Calu3 (cell line): ENCODE measurements around the gene AMOT. TPM values are rescaled to one million over a fixed set of nuclear protein-coding genes. Genes with fewer than 3 reads are reported as not detected.

Experiments used
- BruUV-seq: library from RNA; stranded (reverse); fragments of 400-500 nt; replicated peaks from 2 replicates; lab custom pipeline; 2021; lab: Mats Ljungman, UMichigan
- CTCF ChIA-PET: fragments of 300-600 bp; sonication (Branson Sonifier 250); formaldehyde crosslinking; loops from one replicate; lab custom pipeline; 2022; ENCODE audit warnings: antibody characterized with exemption; lab: Charles Lee
- DNase-seq: peaks from one replicate; pipeline ENCODE4 v3.0.0; 2022
- H3K27ac Mint-ChIP-seq: one replicate; pipeline ENCODE4 v1.8.0; 2022; ENCODE audit warnings: mixed read lengths; ENCODE audit not compliant: unreplicated experiment
- H3K27me3 Mint-ChIP-seq: one replicate; pipeline ENCODE4 v1.8.0; 2022; ENCODE audit warnings: mixed read lengths; ENCODE audit not compliant: unreplicated experiment
- H3K36me3 Mint-ChIP-seq: one replicate; pipeline ENCODE4 v1.8.0; 2022; ENCODE audit warnings: mild to moderate bottlenecking, moderate library complexity, mixed read lengths; ENCODE audit not compliant: insufficient read depth, unreplicated experiment
- H3K4me1 Mint-ChIP-seq: one replicate; pipeline ENCODE4 v1.8.0; 2022; ENCODE audit warnings: mild to moderate bottlenecking, low read depth, mixed read lengths; ENCODE audit not compliant: unreplicated experiment
- H3K4me3 Mint-ChIP-seq: one replicate; pipeline ENCODE4 v1.8.0; 2022; ENCODE audit warnings: mild to moderate bottlenecking, low read depth, moderate library complexity, mixed read lengths; ENCODE audit not compliant: unreplicated experiment
- H3K9me3 Mint-ChIP-seq: one replicate; pipeline ENCODE4 v1.8.0; 2022; ENCODE audit warnings: low read depth, mixed read lengths; ENCODE audit not compliant: unreplicated experiment
- intact Hi-C: fragments of 100-400 bp; cut with micrococcal nuclease; formaldehyde crosslinking; loops from one replicate; pipeline ENCODE4 v1.10.0; 2022; ENCODE audit not compliant: unreplicated experiment
- total RNA-seq: library from RNA; stranded (reverse); gene quantifications from 2 replicates; pipeline ENCODE4 v1.2.3, GENCODE V29; 2022
- TF ChIP-seq, protein P1 (sequence below): fragments of 200-600 bp; IDR thresholded peaks from one replicate; pipeline ENCODE4 v1.8.0; 2022; ENCODE audit warnings: antibody characterized with exemption; ENCODE audit not compliant: unreplicated experiment

AMOT gene
- total RNA-seq, 1 experiment from 2014 or later, result 16.2 TPM

DNA sequence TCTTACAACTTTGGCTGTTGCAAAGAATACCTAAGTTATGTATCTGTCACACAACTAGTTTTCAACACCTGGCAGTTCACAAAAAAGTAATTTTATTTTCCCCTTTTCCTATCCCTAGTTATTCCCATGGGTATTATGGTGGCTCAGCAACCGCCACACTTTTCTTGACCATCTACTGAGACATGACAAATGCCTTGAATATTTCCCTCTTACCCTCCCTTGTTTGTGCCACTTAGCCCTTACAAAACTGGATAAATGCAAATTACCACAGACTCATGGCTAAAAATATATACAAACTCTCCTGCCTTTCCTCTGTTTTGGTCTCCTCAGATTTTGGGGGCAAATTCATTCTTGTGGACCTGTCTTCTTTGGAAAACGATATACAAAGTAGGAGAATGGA is 72.1 kb downstream of the AMOT start:
- no TSS peak for BruUV-seq
- TF ChIP-seq, protein P1, sequence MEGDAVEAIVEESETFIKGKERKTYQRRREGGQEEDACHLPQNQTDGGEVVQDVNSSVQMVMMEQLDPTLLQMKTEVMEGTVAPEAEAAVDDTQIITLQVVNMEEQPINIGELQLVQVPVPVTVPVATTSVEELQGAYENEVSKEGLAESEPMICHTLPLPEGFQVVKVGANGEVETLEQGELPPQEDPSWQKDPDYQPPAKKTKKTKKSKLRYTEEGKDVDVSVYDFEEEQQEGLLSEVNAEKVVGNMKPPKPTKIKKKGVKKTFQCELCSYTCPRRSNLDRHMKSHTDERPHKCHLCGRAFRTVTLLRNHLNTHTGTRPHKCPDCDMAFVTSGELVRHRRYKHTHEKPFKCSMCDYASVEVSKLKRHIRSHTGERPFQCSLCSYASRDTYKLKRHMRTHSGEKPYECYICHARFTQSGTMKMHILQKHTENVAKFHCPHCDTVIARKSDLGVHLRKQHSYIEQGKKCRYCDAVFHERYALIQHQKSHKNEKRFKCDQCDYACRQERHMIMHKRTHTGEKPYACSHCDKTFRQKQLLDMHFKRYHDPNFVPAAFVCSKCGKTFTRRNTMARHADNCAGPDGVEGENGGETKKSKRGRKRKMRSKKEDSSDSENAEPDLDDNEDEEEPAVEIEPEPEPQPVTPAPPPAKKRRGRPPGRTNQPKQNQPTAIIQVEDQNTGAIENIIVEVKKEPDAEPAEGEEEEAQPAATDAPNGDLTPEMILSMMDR, result no peak
- intact Hi-C loops, result no loop called here
- Mint-ChIP-seq H3K36me3 (no peaks in the 10 kb centered on the region), H3K4me1 (no peaks in the 10 kb centered on the region), H3K9me3 (no peaks in the 10 kb centered on the region), H3K27me3 (no peaks in the 10 kb centered on the region), H3K27ac (no peak overlapping the region), H3K4me3 (no peak overlapping the region)
- DNase-seq, result no peak
- CTCF ChIA-PET, result no interaction called here

DNA sequence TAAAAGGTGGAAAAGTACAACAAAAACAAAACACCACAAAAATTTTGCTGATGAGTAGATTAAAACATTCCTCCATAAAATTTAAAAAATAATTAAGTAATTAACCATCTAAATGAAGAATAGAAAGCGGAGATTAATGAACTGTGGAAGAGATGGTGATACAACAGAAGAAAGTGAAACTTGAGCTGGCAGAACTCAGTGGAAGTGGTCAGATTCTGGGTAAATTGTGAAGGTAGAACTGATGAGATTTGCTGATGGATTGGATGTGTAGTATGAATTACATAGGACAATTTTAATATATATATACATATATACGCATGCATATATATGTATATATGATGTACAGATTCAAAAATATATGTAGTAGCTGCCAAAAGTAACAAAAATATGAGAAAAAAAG is 73.9 kb downstream of the AMOT start:
- no TSS peak for BruUV-seq
- no peaks in the 10 kb centered on the region for H3K9me3 Mint-ChIP-seq
- intact Hi-C loops, result no loop called here
- H3K27me3 Mint-ChIP-seq, result no peaks in the 10 kb centered on the region
- H3K36me3 Mint-ChIP-seq, result no peaks in the 10 kb centered on the region
- TF ChIP-seq, protein P1, result no peak
- CTCF ChIA-PET, result no interaction called here
- H3K27ac Mint-ChIP-seq, result no peak overlapping the region
- no peaks in the 10 kb centered on the region for H3K4me1 Mint-ChIP-seq
- H3K4me3 Mint-ChIP-seq, result no peak overlapping the region
- no peak for DNase-seq

DNA sequence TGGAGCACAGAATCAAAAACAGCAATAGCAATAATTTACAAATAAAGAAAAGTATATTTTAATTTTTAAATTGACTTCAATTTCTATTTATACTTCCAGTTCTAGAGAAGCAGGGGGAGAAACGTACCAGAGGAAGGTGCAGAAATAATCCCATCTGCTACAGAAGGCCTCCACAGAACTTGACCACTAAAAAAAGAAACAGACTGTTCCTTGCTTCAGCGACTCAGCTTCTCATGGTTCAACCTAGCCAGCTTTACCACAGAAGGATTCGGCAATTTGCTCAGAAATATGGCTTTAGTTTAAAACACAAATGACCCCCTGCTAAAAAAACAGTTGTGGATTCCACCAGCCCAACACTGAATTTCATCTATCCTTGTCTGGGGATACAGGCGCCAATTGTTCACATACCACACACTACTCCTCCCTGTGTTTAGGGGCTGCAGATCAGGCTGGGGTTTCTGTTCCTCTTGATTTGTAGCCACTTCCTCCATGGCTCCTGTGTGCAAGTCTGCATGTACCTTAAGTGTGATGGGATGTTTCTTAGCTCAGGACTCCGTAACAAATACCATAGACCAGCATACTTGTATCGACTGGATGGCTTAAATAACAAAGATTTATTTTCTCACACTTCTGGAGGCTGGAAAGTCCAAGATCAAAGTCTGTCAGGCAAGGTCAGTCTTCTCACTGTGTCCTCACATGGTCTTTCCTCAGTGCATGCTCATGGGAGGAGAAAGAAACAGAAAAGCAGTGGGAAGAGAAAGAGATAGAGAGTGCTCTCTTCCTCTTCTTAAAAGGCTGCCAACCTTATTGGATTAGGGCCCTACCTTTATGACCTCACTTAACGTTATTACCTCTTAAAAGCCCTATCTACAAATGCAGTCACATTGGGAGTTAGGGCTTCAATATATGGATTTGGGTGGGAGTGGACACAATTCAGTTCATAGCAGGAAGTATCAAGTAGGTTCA is 79.1 kb downstream of the AMOT start:
- intact Hi-C loops, result loop anchor here (5.0 kb wide), 1 partner anchor 96 kb away; no protein-coding TSS in a partner anchor
- no TSS peak for BruUV-seq
- Mint-ChIP-seq H3K4me1 (peaks cover 14% of the 10 kb centered on the region), H3K27ac (no peak overlapping the region), H3K4me3 (no peak overlapping the region), H3K36me3 (no peaks in the 10 kb centered on the region), H3K9me3 (no peaks in the 10 kb centered on the region), H3K27me3 (no peaks in the 10 kb centered on the region)
- TF ChIP-seq, protein P1, result no peak
- CTCF ChIA-PET, result no interaction called here
- no peak for DNase-seq

DNA sequence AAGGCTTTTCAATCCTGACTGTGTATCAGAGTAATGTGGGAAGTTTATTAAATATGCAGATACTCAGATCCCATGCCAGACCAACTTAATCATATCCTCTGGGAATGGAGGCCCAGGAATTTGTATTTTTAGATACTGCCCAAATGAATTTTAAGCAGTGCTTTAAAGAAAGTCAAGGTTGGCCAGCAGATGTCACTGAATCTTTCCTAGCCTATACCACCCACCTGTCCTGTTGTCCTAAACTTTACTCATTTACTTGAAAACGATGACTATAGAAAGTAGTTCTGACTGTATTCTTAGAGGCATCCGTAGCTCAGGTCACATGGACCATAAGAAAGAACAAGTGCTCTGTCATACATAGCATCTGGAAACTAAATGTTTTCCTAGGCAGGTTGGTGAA is 79.9 kb downstream of the AMOT start:
- H3K36me3 Mint-ChIP-seq, result no peaks in the 10 kb centered on the region
- intact Hi-C loops, result loop anchor here (5.0 kb wide), 1 partner anchor 97 kb away; no protein-coding TSS in a partner anchor
- H3K9me3 Mint-ChIP-seq, result no peaks in the 10 kb centered on the region
- BruUV-seq, result no TSS peak
- no peak for DNase-seq
- TF ChIP-seq, protein P1, result no peak
- H3K4me1 Mint-ChIP-seq, result peaks cover 14% of the 10 kb centered on the region
- CTCF ChIA-PET, result no interaction called here
- no peaks in the 10 kb centered on the region for H3K27me3 Mint-ChIP-seq
- H3K4me3 Mint-ChIP-seq, result no peak overlapping the region
- no peak overlapping the region for H3K27ac Mint-ChIP-seq
